Stomach smooth muscle (tissue), 2 donors: ENCODE results near the gene ZSCAN10.
A peak's percentile ranks its signal among the peaks of the same experiment; 100 is the strongest.

ENCODE experiments used
- H3K27ac ChIP-seq: one replicate; pipeline ENCODE4 v1.7.0; 2013; ENCODE audit warnings: mild to moderate bottlenecking, low read length, inconsistent platforms
- H3K27me3 ChIP-seq, 2 donors: one replicate each; pipeline ENCODE4 v1.7.0; 2013; ENCODE audit warnings: low read length in 2 of 2; ENCODE audit not compliant: insufficient read depth in 2 of 2, control insufficient read depth in 1 of 2
- H3K36me3 ChIP-seq, 2 donors: one replicate each; pipeline ENCODE4 v1.7.0; 2013; ENCODE audit warnings: low read length in 2 of 2; ENCODE audit not compliant: control insufficient read depth in 2 of 2, insufficient read depth in 2 of 2
- H3K4me1 ChIP-seq: one replicate; pipeline ENCODE4 v1.7.0; 2013; ENCODE audit warnings: low read length; ENCODE audit not compliant: control insufficient read depth, insufficient read depth
- H3K4me3 ChIP-seq, 2 donors: one replicate each; pipeline ENCODE4 v1.7.0; 2013; ENCODE audit warnings: low read length in 2 of 2
- H3K9ac ChIP-seq, 2 donors: one replicate each; pipeline ENCODE4 v1.7.0; 2013; ENCODE audit warnings: low read length in 2 of 2, mild to moderate bottlenecking in 1 of 2
- H3K9me3 ChIP-seq, 2 donors: one replicate each; pipeline ENCODE4 v1.7.0; 2013; ENCODE audit warnings: low read length in 2 of 2; ENCODE audit not compliant: control insufficient read depth in 2 of 2
- donor health status: healthy.
- donor health status: Pancreatic carcinoma.

The ZSCAN10 gene

DNA sequence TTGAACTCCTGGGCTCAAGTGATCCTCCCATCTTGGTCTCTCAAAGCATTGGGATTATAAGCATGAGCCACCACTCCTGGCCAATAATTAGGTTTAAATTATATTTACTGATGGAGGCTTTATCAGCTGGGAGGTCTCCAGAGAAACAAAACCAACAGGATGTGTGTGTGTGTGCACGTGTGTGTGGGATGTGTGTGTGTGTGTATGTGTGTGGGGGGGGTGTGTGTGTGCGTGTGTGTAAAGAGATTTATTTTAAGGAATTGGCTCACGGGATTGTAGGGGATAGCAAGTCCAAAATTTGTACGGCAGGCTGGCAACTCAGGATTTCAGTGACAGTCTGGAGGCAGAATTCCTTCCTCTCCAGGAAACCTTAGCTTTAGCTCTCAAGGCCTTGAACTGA is 48.1 kb downstream of the ZSCAN10 start:
- Histone ChIP-seq H3K4me3 (no peak overlapping the region), H3K9ac (no peak overlapping the region), H3K9me3 (no peaks in the 10 kb centered on the region), H3K27ac (no peak overlapping the region), H3K36me3 (no peaks in the 10 kb centered on the region), H3K4me1 (peaks cover 8% of the 10 kb centered on the region), H3K27me3 (peaks cover 5 to 29% of the 10 kb centered on the region in 2 donors)

GRCh38 chr16:3050487-3050886 is 48.6 kb downstream of the ZSCAN10 start:
- no peaks in the 10 kb centered on the region for H3K36me3 ChIP-seq
- no peaks in the 10 kb centered on the region for H3K9me3 ChIP-seq
- H3K4me3 ChIP-seq: no peak overlapping the region
- no peak overlapping the region for H3K9ac ChIP-seq
- H3K27me3 ChIP-seq: peaks cover 5 to 32% of the 10 kb centered on the region in 2 donors
- H3K27ac ChIP-seq: no peak overlapping the region
- H3K4me1 ChIP-seq: peaks cover 12% of the 10 kb centered on the region

DNA sequence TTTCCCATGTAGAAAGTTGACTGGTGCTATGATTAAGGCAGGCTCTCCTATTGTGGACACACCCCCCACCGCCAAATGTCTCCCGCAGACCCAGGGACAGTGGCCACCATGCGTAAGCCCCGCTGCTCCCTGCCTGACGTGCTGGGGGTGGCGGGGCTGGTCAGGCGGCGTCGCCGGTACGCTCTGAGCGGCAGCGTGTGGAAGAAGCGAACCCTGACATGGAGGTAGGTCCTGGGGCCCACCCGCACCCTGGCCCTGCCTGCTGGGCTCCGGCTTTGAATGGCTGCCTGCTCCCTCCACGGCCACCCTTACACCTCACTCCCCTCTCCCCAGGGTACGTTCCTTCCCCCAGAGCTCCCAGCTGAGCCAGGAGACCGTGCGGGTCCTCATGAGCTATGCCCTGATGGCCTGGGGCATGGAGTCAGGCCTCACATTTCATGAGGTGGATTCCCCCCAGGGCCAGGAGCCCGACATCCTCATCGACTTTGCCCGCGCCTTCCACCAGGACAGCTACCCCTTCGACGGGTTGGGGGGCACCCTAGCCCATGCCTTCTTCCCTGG is 49.1 kb downstream of the ZSCAN10 start:
- no peak overlapping the region for H3K27ac ChIP-seq
- H3K9me3 ChIP-seq: no peaks in the 10 kb centered on the region
- peaks cover 15% of the 10 kb centered on the region for H3K4me1 ChIP-seq
- H3K27me3 ChIP-seq: peaks cover 7 to 35% of the 10 kb centered on the region in 2 donors
- no peak overlapping the region for H3K4me3 ChIP-seq
- H3K36me3 ChIP-seq: no peaks in the 10 kb centered on the region
- H3K9ac ChIP-seq: no peak overlapping the region

DNA sequence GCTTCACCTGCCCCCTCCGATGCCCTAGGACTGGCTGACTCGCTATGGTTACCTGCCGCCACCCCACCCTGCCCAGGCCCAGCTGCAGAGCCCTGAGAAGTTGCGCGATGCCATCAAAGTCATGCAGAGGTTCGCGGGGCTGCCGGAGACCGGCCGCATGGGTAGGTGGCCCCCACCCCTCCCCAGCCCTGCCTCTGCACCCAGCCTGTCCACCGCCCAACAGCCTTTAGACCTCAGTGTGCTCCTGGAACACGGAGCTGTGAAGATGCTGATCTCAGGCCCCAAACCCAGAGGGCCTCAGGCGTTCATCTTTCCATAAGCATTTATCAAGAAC is 51.7 kb downstream of the ZSCAN10 start:
- Histone ChIP-seq H3K4me3 (no peak overlapping the region), H3K36me3 (no peaks in the 10 kb centered on the region), H3K4me1 (peaks cover 15% of the 10 kb centered on the region), H3K9me3 (no peaks in the 10 kb centered on the region), H3K27ac (no peak overlapping the region), H3K9ac (no peak overlapping the region), H3K27me3 (peaks cover 21 to 53% of the 10 kb centered on the region in 2 donors)

DNA sequence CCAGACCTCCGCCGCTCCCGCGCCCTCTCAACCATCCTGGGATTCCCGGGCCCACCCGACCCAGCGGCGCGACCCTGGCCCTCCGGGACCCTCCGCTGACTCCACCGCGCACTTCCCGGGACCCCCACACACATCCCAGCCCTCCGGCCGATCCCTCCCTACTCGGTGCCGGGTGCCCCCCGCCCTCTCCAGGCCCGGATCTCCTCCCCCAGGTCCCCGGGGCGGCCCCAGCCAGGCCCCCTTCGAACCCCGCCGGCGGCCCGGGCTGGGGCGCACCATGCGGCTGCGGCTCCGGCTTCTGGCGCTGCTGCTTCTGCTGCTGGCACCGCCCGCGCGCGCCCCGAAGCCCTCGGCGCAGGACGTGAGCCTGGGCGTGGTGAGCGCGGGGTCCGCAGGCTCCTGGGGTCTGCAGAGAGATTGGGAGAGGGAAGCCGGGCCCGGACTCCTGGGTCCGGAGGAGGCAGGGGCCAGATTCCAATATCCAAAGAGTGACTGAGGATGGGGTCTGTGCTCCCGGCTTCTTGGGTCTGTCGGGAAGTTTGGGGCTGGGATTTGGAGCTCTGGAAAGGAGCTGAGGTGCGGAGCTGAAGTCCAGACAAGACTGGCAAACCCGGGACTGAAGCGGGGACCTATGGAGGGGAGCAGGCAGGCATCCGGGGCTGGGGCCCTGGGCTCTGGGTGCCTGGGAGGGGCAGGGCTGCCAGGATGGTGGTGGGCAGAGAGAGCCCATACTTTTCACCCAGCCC is 52.3 kb downstream of the ZSCAN10 start:
- Histone ChIP-seq H3K4me1 (peaks cover 15% of the 10 kb centered on the region), H3K9me3 (no peaks in the 10 kb centered on the region), H3K9ac (no peak overlapping the region), H3K4me3 (no peak overlapping the region), H3K27ac (no peak overlapping the region), H3K36me3 (no peaks in the 10 kb centered on the region), H3K27me3 (peaks cover 23 to 53% of the 10 kb centered on the region in 2 donors)

GRCh38 chr16:3045758-3046640 is 53.1 kb downstream of the ZSCAN10 start, which contains the start of gene MMP25:
Gene MMP25, plus strand, starts transcription at chr16:3046561. Its CDS starts 357 bp downstream, at chr16:3046918.
- Histone ChIP-seq H3K9ac (no peak within 1 kb of the TSS), H3K27ac (no peak within 1 kb of the TSS), H3K9me3 (no peaks in the 10 kb centered on the region), H3K27me3 (peaks cover 23 to 53% of the 10 kb centered on the region in 2 donors), H3K4me3 (peak within 1 kb of the TSS; percentile 46 to 69), H3K36me3 (no peaks in the 10 kb centered on the region), H3K4me1 (peaks cover 15% of the 10 kb centered on the region)

DNA sequence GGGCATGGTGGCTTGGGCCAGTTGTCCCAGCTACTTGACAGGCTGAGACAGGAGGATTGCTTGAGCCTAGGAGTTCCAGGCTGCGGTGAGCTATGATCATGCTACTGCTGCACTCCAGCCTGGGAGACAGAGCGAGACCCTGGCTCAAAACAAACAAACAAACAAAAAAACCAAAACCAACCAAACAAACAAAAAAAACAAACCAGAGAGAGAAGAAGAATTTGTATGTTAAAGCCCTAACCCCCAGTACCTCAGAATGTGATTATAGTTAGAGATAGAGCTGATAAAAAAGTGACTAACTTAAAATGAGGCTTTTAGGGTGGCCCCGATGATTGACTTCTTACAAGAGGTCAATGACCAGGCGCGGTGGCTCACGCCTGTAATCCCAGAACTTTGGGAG is 54.4 kb downstream of the ZSCAN10 start:
- Histone ChIP-seq H3K36me3 (no peaks in the 10 kb centered on the region), H3K27ac (no peak overlapping the region), H3K27me3 (peaks cover 23 to 48% of the 10 kb centered on the region in 2 donors), H3K9ac (no peak overlapping the region), H3K4me3 (no peak overlapping the region), H3K9me3 (no peaks in the 10 kb centered on the region), H3K4me1 (peaks cover 15% of the 10 kb centered on the region)

GRCh38 chr16:3042376-3042775 is 56.7 kb downstream of the ZSCAN10 start:
- Histone ChIP-seq H3K36me3 (no peaks in the 10 kb centered on the region), H3K4me3 (no peak overlapping the region), H3K9ac (no peak overlapping the region), H3K27ac (no peak overlapping the region), H3K27me3 (peaks cover 41 to 53% of the 10 kb centered on the region in 2 donors), H3K9me3 (no peaks in the 10 kb centered on the region), H3K4me1 (peaks cover 15% of the 10 kb centered on the region)

GRCh38 chr16:3038896-3039295 is 60.2 kb downstream of the ZSCAN10 start:
- H3K4me1 ChIP-seq: no peaks in the 10 kb centered on the region

More at GRCh38 chr16:3038896-3039295, 60.2 kb downstream of the ZSCAN10 start:
- no peak overlapping the region for H3K9ac ChIP-seq
- no peak overlapping the region for H3K27ac ChIP-seq
- H3K4me3 ChIP-seq: no peak overlapping the region
- H3K36me3 ChIP-seq: no peaks in the 10 kb centered on the region
- H3K27me3 ChIP-seq: peaks cover 45 to 55% of the 10 kb centered on the region in 2 donors
- H3K9me3 ChIP-seq: no peaks in the 10 kb centered on the region
